ENCODE measurements around the gene RASL11A. TPM values are rescaled to one million over a fixed set of nuclear protein-coding genes. Genes with fewer than 3 reads are reported as not detected.

The RASL11A gene
- total RNA-seq, 4 donors from 2014 or later: 26.5 to 70.1 (median 39.6) TPM

GRCh38 chr13:27269114-27269665 lies 1.4 kb upstream of the RASL11A start:
- Histone ChIP-seq H3K4me1 (peaks cover 0 to 20% (median 5%) of the 10 kb centered on the region in 4 donors), H3K27ac (no peak overlapping the region), H3K27me3 (no peaks in the 10 kb centered on the region), H3K9me3 (no peaks in the 10 kb centered on the region), H3K36me3 (peaks cover 0 to 5% (median 0%) of the 10 kb centered on the region in 3 donors), H3K4me3 (no peak overlapping the region)
- TF ChIP-seq CTCF (IDR thresholded peaks at IDR 0.05) (no peak), POLR2A (IDR thresholded peaks at IDR 0.05) (no peak)
- no peak for DNase-seq

- no peaks in the 10 kb centered on the region for H3K9me3 ChIP-seq
- no peak for TF ChIP-seq CTCF (IDR thresholded peaks at IDR 0.05)
- TF ChIP-seq POLR2A (IDR thresholded peaks at IDR 0.05): no peak
- peak overlapping the region; percentile 81 to 95 (median 88) for H3K27ac ChIP-seq
- peak overlapping the region; percentile 78 to 96 (median 93) for H3K4me3 ChIP-seq
- peaks cover 3 to 15% (median 5%) of the 10 kb centered on the region in 4 donors for H3K4me1 ChIP-seq
- peaks cover 0 to 5% (median 0%) of the 10 kb centered on the region in 3 donors for H3K36me3 ChIP-seq
- H3K27me3 ChIP-seq: no peaks in the 10 kb centered on the region
- no peak for DNase-seq
Observed at GRCh38 chr13:27271570-27272096, 1.0 kb downstream of the RASL11A start.

GRCh38 chr13:27273658-27274425 lies 3.2 kb downstream of the RASL11A start:
- no peak for DNase-seq
- no peak for TF ChIP-seq CTCF (IDR thresholded peaks at IDR 0.05)
- no peak for TF ChIP-seq POLR2A (IDR thresholded peaks at IDR 0.05)
- peak overlapping the region in 2 of 4 donors; percentile 4 to 16 for H3K27ac ChIP-seq
- no peak overlapping the region for H3K4me3 ChIP-seq
- peaks cover 3 to 15% (median 5%) of the 10 kb centered on the region in 4 donors for H3K4me1 ChIP-seq
- peaks cover 0 to 5% (median 0%) of the 10 kb centered on the region in 3 donors for H3K36me3 ChIP-seq
- H3K9me3 ChIP-seq: no peaks in the 10 kb centered on the region
- H3K27me3 ChIP-seq: no peaks in the 10 kb centered on the region

- Histone ChIP-seq H3K4me1 (peaks cover 3 to 15% (median 5%) of the 10 kb centered on the region in 4 donors), H3K4me3 (no peak overlapping the region), H3K9me3 (no peaks in the 10 kb centered on the region), H3K27ac (no peak overlapping the region), H3K27me3 (no peaks in the 10 kb centered on the region), H3K36me3 (peaks cover 0 to 5% (median 0%) of the 10 kb centered on the region in 3 donors)
- TF ChIP-seq POLR2A (IDR thresholded peaks at IDR 0.05) (no peak), CTCF (IDR thresholded peaks at IDR 0.05) (peak in 1 of 6 experiments; percentile 7)
- no peak for DNase-seq
Observed at GRCh38 chr13:27274631-27275030, 4.0 kb downstream of the RASL11A start.

- Histone ChIP-seq H3K4me1 (peaks cover 0 to 12% (median 2%) of the 10 kb centered on the region in 4 donors), H3K27ac (peak overlapping the region in 2 of 4 donors; percentile 44 to 53), H3K9me3 (no peaks in the 10 kb centered on the region), H3K27me3 (no peaks in the 10 kb centered on the region), H3K36me3 (peaks cover 0 to 5% (median 0%) of the 10 kb centered on the region in 3 donors), H3K4me3 (no peak overlapping the region)
- no peak for DNase-seq
- TF ChIP-seq CTCF (IDR thresholded peaks at IDR 0.05) (no peak), POLR2A (IDR thresholded peaks at IDR 0.05) (no peak)
Observed at GRCh38 chr13:27276188-27276587, 5.6 kb downstream of the RASL11A start.
